Upper lobe of right lung (tissue), 1 donor: ENCODE data around the gene SRPK1. TPM values are rescaled to one million over a fixed set of nuclear protein-coding genes. Genes with fewer than 3 reads are reported as not detected.

Experiments used
- ATAC-seq: fragments of 200-7000 bp; cut with Tn5 transposase; one replicate; pipeline ENCODE4 v1.9.1; 2020; ENCODE audit warnings: mild to moderate bottlenecking, moderate library complexity
- DNase-seq: peaks from one replicate; pipeline ENCODE4 v3.0.0-alpha.2; 2020
- H3K27ac ChIP-seq: fragments of 200-600 bp; one replicate; pipeline ENCODE4 v1.8.0; 2022
- H3K27me3 ChIP-seq: fragments of 200-600 bp; one replicate; pipeline ENCODE4 v1.8.0; 2022; ENCODE audit warnings: mild to moderate bottlenecking
- H3K36me3 ChIP-seq: fragments of 200-600 bp; one replicate; pipeline ENCODE4 v1.8.0; 2022
- H3K4me1 ChIP-seq: fragments of 200-600 bp; one replicate; pipeline ENCODE4 v1.8.0; 2022
- H3K4me3 ChIP-seq: fragments of 200-600 bp; one replicate; pipeline ENCODE4 v1.8.0; 2022; ENCODE audit warnings: mild to moderate bottlenecking
- H3K9me3 ChIP-seq: fragments of 200-600 bp; one replicate; pipeline ENCODE4 v1.8.0; 2022
- intact Hi-C: fragments of 100-400 bp; cut with DNase I; formaldehyde crosslinking; loops from one replicate; pipeline ENCODE4 v1.11.0; 2022
- total RNA-seq: library from RNA; stranded (reverse); fragmentation: NEBNext Ultra II Directional; extraction: Animal tissue kit (Norgen Biotek cat#: 25700); gene quantifications from one replicate; pipeline ENCODE4 v1.2.1, GENCODE V29; 2021
- TF ChIP-seq, protein P1 (sequence below): fragments of 200-600 bp; IDR thresholded peaks from one replicate; pipeline ENCODE4 v1.8.0; 2022; ENCODE audit warnings: antibody characterized with exemption
- donor health status: DM: no; HTN: yes; CAD: no; lungs with severe emphysema.

The SRPK1 gene
- total RNA-seq, 1 donor from 2014 or later, result 40.6 TPM

DNA sequence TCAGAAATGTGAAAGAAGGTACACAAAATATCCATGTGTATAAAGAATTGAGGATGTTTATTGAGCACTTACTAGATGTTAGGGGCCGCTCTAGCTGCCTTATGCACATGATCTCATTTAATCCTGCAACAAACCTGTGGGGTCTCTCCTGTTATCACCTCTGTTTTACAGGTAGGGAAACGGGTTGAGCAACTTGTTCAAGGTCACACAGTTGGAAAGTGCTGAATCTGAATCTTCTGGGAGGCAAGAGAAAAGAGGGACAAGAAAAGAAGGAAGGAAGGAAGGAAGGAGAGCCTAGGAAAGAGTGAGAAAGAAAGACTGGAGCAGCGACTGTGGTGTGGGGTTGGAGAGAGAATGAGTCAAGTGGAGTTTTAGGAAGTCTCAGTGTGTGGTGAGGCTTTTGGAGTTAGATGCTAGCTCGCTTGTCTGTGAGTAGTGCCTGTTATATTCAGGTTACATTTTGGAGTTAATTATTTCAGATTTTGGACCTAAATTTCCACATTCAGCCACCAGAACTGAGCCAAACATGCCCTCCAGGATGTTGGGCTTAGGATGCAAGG is 132.4 kb downstream of the SRPK1 start:
- Histone ChIP-seq H3K27me3 (peaks cover 57% of the 10 kb centered on the region), H3K36me3 (no peaks in the 10 kb centered on the region), H3K9me3 (no peaks in the 10 kb centered on the region), H3K4me1 (peaks cover 4% of the 10 kb centered on the region), H3K27ac (no peak overlapping the region), H3K4me3 (no peak overlapping the region)
- intact Hi-C loops, result no loop called here
- DNase-seq, result no peak
- ATAC-seq, result no peak
- TF ChIP-seq, protein P1, sequence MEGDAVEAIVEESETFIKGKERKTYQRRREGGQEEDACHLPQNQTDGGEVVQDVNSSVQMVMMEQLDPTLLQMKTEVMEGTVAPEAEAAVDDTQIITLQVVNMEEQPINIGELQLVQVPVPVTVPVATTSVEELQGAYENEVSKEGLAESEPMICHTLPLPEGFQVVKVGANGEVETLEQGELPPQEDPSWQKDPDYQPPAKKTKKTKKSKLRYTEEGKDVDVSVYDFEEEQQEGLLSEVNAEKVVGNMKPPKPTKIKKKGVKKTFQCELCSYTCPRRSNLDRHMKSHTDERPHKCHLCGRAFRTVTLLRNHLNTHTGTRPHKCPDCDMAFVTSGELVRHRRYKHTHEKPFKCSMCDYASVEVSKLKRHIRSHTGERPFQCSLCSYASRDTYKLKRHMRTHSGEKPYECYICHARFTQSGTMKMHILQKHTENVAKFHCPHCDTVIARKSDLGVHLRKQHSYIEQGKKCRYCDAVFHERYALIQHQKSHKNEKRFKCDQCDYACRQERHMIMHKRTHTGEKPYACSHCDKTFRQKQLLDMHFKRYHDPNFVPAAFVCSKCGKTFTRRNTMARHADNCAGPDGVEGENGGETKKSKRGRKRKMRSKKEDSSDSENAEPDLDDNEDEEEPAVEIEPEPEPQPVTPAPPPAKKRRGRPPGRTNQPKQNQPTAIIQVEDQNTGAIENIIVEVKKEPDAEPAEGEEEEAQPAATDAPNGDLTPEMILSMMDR, result no peak

DNA sequence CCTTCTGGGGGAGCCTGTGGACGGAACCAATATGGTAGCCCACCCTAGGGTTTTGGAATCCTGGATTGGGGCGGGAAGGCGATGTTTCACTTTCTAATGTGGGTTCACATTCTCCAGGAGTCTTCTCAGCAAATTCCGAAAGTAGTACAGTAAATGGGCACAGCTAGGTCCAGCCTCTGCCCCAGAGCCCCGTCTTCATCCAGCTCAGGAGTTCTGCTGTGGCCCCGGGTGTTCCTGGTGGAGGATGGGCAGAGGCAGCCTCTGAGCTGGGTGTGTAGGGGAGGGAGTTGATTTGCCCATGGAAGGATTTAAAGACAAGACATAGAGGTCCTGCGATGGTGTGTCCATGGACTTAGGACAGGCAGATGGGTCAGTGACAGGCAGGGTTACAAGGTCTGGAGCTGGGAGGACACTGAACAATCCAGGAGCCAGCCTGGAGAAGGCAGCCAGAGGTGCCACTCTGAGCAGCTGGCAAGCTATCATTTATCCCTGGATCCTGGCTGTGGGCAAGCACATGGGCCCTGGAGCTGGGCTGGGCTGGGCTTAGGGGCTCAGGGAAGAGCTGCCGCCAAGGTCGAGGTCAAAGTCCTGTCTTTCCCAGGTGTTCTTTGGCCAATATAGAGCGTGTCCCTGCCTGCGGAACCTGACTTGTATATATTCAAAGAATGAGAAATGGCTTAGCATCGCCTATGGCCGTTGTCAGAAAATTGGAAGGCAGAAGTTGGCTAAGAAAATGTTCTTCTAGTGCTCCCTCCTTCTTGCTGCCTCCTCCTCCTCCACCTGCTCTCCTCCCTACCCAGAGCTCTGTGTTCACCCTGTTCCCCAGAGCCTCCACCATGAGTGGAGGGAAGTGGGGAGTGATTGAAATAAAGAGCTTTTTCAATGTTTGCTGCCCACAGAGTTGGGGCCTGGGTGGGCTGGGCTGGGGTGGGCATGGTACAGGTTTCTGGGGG is 133.4 kb downstream of the SRPK1 start:
- peaks cover 4% of the 10 kb centered on the region for H3K4me1 ChIP-seq
- H3K4me3 ChIP-seq, result no peak overlapping the region
- H3K36me3 ChIP-seq, result no peaks in the 10 kb centered on the region
- H3K27ac ChIP-seq, result no peak overlapping the region
- DNase-seq (peak; percentile 58), ATAC-seq (peak; percentile 32)
- TF ChIP-seq, protein P1, result no peak
- H3K9me3 ChIP-seq, result no peaks in the 10 kb centered on the region
- H3K27me3 ChIP-seq, result peaks cover 53% of the 10 kb centered on the region
- intact Hi-C loops, result loop anchor here (1.0 kb wide), 1 partner anchor 11 kb away; no protein-coding TSS in a partner anchor

DNA sequence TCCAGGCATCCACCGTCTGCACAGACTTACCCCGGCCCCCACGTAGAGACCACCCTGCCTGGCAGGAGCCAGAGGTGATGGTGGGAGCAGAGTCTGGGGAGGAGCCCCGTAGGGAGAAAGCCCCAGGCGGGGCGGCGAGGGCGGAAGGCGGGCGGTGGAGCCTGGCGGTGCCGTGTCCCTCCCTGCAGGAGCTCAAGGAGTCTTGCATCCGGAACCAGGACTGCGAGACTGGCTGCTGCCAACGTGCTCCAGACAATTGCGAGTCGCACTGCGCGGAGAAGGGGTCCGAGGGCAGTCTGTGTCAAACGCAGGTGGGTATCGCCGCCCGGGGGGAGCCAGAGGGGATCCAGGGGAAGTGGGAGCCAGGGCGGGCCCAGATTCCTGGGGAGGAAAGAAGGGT is 134.1 kb downstream of the SRPK1 start:
- DNase-seq (peak; percentile 70), ATAC-seq (peak; percentile 51)
- H3K4me3 ChIP-seq, result no peak overlapping the region
- H3K27ac ChIP-seq, result no peak overlapping the region
- TF ChIP-seq, protein P1, result no peak
- intact Hi-C loops, result loop anchor here (1.0 kb wide), 1 partner anchor 11 kb away; no protein-coding TSS in a partner anchor
- peaks cover 4% of the 10 kb centered on the region for H3K4me1 ChIP-seq
- peaks cover 49% of the 10 kb centered on the region for H3K27me3 ChIP-seq
- H3K36me3 ChIP-seq, result no peaks in the 10 kb centered on the region
- no peaks in the 10 kb centered on the region for H3K9me3 ChIP-seq

DNA sequence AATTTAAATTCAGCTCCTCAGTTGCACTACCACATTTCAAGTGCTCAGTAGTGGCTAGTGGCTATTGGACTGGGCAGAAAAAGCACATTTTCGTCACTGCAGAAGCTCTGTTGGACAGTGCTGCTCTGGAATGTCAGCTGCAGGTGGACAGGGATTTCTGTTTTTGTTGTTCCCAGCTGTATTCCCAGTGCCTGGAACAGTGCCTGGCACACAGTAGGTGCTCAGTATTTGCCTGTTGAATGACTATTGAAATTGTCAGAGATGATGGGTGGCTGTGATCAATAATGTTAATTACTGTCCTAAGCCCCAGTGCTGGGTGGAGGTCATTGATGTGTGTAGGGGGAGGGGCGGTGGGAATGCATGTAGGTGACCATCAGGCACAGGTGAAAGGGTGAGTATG is 134.6 kb downstream of the SRPK1 start:
- H3K36me3 ChIP-seq, result no peaks in the 10 kb centered on the region
- TF ChIP-seq, protein P1, result no peak
- intact Hi-C loops, result no loop called here
- ATAC-seq (no peak), DNase-seq (no peak)
- H3K4me1 ChIP-seq, result peaks cover 4% of the 10 kb centered on the region
- H3K4me3 ChIP-seq, result no peak overlapping the region
- peaks cover 48% of the 10 kb centered on the region for H3K27me3 ChIP-seq
- no peak overlapping the region for H3K27ac ChIP-seq
- H3K9me3 ChIP-seq, result no peaks in the 10 kb centered on the region

DNA sequence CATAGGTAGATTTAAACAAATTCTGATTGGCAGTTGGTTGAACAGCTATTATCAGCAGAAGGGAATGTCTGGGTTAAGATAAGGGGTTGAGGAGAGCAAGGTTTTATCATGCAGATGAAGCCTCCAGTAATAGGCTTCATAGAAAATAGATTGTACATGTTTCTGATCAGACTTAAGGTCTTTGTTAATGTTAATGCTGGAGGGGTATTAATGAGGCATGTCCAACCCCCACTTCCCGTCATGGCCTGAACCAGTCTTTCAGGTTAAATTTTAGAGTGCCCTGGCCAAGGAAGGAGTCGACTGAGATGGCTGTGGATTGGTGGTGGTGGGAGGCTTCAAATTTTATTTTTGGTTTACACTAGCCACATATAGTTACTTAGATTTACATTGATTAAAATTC is 136.7 kb downstream of the SRPK1 start:
- Histone ChIP-seq H3K4me1 (peaks cover 4% of the 10 kb centered on the region), H3K4me3 (no peak overlapping the region), H3K27ac (no peak overlapping the region), H3K27me3 (peaks cover 33% of the 10 kb centered on the region), H3K36me3 (no peaks in the 10 kb centered on the region), H3K9me3 (no peaks in the 10 kb centered on the region)
- intact Hi-C loops, result no loop called here
- ATAC-seq, result no peak
- DNase-seq, result no peak
- TF ChIP-seq, protein P1, result no peak

Other genes starting within 250 kb of the SRPK1 start
- 142 TPM for gene FKBP5, start 232.2 kb downstream of the SRPK1 start, total RNA-seq
- 0.52 TPM for gene ARMC12, start 184.1 kb downstream of the SRPK1 start, total RNA-seq
- gene CLPSL2, start 144.5 kb downstream of the SRPK1 start, total RNA-seq, result not detected
- not detected for gene CLPSL1, start 140.1 kb downstream of the SRPK1 start, total RNA-seq
- gene CLPS, start 123.8 kb downstream of the SRPK1 start, total RNA-seq, result not detected
- gene LHFPL5, start 115.7 kb downstream of the SRPK1 start, total RNA-seq, result not detected
- gene SLC26A8, start 103.5 kb upstream of the SRPK1 start, total RNA-seq, result 0.52 TPM
- 60.6 TPM for gene MAPK14, start 106.7 kb upstream of the SRPK1 start, total RNA-seq
- gene MAPK13, start 209.4 kb upstream of the SRPK1 start, total RNA-seq, result 71.4 TPM